COLO668 (cell line): ENCODE results near the gene ABCF1.

ENCODE experiments used
- DNase-seq: peaks from one replicate; lab custom pipeline; 2025; ENCODE audit not compliant: unreplicated experiment; lab: John Stamatoyannopoulos, UW

The ABCF1 gene

DNA sequence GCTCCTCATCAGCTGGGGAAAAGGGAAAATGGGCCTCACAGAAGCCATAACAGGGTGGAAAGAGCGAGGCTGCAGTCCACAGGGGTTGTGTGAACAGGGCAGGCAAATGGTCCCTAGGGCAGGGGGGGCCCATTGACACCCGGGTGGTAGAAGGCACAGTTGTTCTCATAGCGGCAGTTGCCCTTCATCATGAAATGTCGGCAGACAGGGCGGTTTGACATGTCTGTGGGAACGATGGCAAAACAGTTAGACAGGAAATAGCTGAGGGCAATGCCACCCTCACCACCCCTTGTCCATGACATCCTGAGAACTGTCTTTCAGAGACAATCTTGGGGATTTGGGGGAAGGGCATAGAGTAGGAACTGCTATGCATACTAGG, 30.2 kb downstream of the ABCF1 start:
- no peak for DNase-seq

DNA sequence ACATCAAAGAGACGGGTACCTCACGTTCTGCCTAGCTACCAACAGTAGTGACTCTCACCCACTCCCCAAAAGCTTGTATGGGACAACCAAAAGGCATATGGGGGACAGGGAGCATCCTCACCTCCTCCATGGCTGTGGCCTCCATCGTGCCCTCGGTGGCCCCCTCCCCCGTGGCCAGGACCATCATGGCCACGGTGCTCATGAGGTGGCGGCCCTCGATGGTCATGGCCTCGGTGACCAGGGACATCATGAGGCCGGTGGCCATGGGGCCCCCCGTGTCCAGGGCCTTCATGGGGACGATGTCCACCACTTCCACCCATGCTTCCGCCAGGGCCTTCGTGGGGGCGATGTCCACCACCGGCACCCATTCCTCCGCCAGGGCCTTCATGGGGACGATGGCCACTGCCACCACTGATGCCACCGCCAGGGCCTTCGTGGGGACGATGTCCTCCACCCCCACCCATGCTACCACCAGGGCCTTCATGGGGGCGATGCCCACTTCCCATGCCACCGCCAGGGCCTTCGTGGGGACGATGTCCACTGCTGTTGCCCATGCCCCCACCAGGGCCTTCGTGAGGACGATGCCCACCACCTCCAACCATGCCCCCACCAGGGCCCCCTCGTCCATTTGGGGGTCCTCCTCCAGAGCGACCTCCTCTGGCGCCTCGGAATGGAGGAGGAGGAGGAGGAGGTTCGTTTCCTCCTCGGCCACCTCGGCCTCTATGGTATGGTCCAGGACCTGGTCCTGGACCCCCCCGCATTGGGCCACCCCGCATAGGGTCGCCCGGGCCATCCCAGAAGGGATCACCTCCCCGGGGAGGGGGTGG, 30.8 kb downstream of the ABCF1 start:
- no peak for DNase-seq

DNA sequence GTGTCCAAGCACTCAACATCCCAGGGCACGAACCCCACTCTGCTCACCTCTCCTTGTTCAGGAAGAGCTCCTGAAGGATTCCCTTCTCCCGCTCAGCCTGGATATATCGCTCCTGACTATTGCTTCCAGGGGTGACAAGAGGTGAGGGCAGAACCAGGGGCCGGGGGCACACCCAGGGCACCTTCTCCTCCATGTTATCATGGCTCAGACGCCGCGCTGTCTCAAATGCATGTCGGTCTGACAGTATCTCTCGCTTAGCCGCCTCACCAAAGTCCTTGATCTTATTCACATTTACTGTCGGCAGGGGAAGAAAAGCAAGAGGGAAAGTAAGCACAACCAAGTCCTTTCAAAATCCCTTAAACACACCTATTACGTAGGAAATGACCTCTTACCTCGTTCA, 32.7 kb downstream of the ABCF1 start:
- no peak for DNase-seq

DNA sequence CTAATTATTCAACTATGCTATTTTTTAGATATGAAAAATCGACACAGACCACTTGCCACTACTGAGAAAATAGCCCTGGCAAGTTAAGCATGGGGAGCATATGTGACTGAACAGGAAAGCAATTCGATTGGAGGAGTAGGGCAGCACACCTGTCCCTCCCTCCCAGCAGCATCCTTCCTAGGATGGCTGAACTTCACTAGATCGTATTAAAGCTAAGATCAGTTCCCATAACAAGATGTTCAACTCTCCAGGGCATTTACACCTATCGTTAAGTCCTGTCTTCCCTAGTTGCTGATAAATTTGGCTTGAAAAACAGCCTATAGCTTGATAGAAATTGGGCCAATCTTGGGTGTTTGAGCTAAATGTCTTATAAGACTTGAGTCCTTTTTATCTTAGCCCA, 38.8 kb downstream of the ABCF1 start:
- no peak for DNase-seq

DNA sequence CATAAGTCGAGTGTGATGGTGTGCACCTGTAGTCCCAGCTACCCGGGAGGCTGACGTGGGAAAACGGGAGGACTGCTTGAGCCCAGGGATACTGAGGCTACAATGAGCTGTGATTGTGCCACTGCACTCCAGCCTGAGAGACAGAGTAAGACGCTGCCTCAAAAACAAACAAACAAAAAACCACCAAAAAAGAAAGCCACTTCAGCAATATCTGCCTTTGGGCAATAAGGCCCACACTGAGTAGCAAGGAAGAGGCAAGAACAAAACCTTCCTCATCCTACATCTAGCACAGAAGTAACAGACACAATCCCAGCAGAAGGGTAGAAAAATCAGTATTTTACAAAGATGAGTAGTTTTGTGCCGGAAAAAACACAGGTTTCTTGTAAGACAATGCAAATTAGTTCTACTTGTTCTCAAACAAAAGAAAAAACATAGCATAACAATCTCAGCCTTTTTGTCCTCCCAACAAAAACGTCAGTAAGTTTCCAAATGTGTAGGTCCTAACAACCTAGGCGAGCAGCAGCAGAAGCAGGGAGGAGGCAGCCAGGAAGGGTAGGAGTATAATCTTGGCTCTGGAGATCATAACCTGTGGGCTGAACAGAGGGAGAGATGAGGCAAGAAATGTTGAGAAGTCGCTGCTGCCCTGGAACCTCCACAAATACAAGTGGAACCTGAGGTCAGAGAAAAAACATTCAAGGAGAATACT, 40.1 kb downstream of the ABCF1 start:
- DNase-seq: no peak

DNA sequence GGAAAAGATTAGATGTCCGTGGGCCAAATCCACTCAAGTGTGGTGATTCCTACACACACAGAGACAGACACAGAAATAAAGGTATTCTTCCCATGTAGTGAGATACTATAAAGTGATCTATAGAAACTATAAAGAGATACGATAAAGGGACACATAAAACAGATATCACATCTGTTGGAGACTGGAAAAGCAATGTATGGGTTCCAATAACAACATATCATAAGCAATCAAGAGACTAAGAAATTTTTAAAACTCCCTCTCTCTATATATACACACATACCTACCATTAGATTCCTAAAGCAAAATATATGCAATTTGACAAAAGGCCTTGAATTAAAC, 40.6 kb downstream of the ABCF1 start:
- DNase-seq: no peak

DNA sequence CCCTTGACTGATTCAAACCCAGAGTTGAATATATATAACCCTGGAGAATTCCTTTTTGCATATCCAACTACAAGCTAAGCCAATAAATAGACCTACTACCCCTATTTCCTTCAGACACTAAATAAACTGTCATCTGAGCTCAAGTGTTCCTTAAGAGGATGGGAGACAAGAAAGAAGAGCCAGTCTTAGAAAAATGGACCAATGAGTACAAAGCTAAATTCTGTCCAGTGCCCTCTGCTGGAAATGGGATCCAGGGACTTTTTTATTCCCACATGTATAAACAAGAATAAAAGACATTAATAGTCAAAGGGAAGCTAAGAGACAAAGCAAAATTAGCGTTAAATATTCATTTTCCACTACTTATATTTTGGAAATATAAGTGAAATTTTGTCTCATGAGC, 41.0 kb downstream of the ABCF1 start:
- DNase-seq: no peak

DNA sequence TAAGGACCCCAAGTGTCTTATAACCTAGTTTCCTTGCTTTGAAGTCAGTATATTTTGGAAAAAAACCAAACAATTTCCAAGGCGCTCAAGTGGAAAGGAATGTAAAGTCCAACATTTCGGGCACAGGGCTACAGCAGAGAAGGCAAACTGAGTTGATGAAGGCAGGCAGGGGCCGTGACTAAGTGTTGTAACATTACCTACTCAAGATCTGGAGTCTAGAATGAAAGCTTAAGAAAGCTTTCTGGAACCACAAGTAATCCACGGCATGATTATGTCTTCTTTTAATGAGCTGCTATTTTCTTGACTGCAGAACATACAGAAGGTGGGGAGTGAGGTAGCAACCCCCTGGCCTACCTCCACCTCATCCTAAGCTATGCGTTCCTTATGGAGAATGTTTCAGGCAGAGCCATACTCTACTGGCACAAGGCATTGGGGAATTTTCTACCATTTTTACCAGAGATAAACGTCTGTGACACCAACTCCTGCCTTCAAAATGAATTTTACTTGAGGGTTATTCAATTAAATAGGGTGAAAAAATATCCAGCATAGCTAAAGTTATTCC, 41.5 kb downstream of the ABCF1 start:
- no peak for DNase-seq

DNA sequence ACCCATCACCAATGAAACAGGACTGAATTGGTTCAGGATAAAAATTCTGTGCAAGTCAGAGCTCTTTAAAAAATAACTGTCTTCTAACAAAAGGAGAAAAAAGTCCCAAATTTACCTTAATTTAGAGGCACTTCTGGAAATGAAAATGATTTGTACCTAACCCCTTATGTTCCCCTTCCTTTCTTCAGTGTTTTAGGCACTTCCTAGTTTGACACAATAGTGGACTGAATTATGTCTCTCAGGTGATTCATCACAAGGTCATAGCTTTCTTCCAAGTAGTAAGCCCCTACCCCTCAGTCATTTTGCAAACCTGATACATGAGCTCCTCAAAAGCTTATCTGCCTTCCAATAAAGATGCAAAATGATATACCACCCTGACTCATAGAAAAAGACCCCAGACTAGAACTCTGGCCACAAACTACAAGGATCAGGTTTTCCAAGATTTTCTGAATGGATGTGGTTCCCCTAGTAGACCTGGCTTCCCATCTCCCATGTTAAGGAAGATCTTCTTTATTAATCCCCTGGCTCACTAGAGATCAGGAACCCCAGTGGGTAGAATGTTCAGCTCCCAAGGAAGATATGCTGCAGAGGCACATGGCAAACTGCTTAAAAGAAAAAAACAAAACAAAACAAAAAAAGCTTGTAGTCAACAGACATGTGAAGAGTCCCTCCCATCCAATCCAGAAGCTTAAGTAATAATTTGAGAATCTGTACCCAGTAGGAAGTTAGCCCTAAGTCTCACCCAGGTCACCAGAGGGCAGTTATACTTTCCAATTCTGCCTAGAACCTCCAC, 42.2 kb downstream of the ABCF1 start:
- DNase-seq: no peak

DNA sequence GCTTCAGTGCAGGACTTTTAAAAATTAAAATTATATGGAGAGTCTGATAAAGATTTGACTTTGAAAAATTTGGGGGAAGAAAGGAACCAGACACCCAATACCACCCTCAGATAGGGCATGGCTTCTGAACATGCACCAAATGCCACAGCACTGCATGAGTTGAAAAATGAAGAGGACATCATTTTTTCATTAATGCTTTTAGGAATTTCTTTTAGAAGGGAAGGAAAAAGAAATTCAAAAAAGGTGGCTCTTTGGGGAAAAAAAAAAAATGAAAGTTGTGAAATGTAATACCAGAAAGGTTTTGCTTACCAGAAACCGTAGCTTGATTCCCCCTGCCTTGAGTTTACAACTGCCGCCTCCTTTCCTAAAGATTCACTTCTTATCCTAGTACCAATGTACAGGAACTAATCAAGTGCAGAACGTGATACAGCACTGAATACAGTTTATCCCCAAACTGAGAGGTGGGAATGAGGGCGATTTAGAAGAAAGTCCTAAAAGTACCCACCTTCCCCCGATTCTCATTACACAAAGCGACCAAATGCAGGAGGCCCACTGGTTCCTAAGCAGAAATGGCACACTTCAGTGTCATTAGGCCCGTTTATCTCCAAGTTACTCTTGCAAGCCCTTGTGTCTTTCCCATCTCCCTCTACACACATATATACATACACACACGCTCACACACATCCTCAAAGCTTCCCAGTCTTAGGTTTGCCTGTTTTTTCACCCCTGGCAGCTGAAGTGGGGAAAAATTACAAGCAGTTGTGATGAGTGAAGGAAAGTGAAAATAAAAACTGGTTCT, 43.0 kb downstream of the ABCF1 start:
- no peak for DNase-seq

DNA sequence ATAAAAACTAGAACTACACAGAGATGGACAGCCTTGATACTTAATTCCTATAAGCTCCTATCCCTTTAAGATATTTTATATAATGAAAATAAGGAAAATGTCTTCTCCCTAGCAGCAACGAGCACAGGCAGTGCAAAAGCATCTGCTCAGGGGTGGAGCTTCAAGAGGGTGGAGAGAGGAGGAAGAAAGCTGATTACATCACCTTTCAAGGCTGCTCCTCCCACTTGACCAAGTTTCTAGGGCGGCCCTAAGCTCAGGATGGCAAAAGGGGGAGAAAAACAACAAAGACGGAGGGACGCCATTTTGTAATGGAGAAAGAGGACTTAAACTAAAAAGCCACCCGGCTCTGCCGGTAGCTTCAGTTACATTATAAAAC, 43.6 kb downstream of the ABCF1 start:
- peak; percentile 71 for DNase-seq

DNA sequence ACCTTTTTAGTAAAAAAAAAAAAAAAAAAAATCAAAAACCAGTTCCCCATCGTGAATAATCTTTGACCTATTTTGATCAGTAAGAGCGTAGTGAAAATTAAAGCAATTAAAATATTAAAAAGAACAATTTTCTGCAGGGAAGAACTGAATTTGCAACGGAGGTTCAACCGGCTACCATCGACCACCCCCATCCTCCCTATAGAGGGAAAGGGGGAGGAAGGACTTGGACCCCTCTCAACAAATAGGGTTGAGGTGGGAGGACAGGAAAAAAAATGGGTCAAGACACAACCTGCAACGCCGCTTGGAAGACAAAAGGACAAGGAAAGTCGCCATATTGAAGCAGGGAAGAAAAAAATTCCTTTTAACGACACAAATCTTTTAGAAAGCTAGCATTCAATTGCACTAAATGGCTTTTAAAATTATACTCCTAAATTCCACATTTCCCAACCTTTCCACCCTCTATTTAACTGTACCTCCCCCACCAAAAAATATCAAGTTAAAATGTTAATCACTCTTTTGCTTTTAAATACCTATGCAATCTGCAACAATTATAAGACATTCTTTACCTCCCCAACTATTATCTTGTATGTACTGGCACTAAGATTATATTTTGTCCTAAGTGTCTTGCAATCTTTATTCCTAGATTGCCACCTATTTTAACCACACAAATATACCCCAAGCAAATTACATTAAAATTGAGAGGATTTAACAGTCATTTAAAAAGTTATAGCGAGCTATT, 44.1 kb downstream of the ABCF1 start:
- DNase-seq: peak; percentile 4

DNA sequence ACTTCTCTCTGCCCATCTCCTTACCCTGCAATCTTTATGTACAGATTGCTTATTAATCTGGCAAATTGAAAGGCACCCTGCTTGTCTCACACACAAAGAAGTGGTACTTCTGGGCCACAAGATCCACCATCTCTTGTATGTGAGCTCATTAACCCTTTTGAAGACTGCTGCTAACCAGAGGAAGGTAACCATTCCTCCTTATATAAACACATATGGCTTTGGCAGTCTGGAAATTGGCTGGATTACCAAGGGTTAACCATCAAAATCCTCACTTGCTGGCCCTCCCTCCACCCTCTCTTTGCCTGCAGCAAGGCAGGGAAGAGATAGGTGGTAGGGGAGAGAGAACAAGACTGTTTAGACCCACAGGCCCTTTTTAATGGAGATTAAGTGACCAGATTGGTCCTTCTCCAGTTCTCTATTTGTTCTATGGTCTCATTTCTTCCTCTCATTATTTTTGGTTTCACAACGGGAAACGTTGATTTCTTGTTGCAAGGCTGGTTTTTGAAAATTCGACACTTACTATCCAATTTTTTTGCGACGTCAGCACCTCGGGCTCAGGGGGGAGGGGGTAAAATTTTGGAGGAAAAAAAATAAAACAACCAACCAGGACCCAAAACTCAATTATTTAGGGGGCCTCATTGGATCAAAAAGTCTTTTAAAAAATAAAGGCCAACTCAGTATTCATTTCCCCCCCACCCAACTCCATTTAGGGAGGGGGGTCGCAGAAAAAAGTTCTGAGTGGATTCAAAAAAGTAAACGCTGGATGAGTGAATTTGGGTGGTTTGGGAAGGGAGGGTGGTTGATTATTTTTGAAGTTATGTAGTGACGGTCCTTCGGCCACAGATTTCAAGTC, 44.9 kb downstream of the ABCF1 start:
- no peak for DNase-seq

DNA sequence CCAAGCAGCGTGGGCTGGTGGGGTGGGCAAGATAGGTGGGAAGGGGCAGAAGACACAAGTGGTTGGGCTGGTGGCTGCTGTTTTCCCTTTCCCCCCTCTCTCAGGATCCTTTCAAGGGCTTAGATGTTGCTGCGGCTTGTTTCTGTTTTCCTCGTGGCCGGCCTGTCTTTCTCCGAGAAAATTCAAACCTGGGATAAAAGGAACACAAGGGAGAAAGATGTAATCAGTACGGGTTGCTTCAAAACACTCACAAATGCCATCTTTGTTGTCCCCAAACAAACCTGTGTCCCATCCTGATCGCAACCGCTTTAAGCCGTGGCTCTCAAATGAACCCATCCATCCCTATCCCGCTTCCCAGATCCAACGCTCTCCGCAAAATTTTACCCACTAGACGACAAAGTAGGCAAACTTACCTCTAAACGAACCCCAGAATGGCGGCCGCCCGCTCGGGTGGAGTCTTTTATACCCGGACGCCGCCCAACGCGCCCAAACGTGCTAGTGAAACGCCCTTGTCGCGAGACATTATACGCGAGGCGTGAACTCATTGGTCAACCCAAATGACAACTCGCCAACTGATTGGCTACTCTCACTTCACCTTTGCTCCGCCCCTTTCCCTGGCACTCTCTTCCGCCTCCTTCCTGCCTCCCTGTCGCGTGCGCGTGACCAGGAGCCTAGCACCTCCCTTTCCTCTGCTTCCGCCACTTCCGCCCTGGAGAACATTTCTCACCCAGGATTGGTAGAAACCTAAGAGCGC, 45.7 kb downstream of the ABCF1 start, which contains the start of gene PPP1R10:
PPP1R10 (minus strand) TSS at position 433 of the 754 bp plus-strand sequence. CDS start 7,299 bp downstream, outside the sequence.
- peak; percentile 95 for DNase-seq

DNA sequence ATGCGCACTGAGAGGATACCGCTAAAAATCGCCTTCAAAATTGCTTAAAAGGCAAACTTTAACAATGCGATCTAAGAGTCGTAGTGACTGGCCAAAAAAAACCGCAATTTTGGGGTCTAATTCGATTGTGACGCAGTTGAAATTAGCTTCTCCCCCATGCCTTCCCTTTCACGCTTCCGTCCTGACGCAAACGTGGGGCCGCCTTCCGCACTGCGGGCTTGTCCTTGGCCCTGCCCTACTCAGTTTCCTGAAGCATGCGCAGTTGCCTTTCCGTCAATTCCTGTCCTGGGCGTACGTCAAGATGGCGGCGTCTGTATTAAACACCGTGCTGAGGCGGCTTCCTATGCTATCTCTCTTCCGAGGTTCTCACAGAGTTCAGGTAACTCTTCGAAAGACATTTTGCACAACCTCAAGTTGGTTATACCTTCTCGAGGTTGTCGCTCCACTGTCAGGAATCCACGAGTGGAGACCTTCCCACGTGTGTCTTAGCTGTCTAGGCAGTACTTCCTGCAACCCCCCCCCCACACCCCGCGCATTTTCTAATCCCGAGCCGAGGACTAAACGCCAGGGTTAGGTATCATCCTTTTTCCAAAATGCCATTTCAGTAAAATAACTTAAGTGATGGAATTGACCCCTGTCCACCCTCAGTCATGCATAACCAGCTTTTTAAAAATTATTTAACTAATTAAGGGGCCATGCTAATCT, 46.5 kb downstream of the ABCF1 start, which contains the start of gene MRPS18B:
MRPS18B (plus strand) TSS at position 276 of the 705 bp plus-strand sequence; CDS start at position 302, 26 bp downstream.
- DNase-seq: peak; percentile 91

DNA sequence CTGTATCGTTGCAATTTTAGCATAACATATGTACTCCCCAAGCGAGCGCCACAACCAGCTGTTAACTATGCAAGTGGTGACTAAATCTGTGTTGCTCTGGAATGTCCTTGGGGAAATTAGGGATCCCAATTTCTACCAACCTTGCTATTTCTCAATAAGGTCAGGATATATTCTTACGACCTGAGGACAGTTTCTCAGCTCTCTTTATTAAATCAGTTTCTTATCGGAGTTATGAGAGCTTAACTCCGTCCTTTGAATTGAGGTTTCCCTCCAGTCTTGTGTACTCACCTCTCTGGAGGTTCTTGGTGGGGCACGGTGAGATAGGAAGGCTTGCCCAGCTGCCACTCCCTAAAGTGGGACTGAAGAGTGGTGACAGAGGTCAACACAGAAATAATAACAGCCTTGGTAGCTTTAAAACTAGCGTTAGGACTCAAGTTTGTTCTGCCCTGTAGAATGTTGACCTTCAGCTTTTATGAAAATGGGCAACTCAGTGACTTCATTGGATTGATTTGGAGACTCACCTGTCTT, 47.1 kb downstream of the ABCF1 start:
- no peak for DNase-seq

DNA sequence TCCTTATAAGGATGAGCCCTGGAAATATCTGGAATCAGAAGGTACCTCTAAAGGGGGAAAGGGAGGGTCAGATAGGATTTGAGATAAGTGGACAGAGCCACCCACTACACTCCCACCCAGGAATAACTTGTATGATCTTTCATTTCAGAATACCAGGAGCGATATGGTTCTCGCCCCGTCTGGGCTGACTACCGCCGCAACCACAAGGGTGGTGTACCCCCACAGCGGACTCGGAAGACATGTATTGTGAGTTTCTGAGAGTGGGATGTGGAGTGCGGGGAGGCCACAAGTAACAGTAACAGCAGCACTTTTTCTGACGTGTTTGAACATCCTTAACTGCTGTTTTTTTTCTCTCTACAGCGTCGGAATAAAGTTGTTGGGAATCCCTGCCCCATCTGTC, 48.3 kb downstream of the ABCF1 start:
- no peak for DNase-seq
